ENCODE data around the gene C19orf81.

Gene C19orf81

DNA sequence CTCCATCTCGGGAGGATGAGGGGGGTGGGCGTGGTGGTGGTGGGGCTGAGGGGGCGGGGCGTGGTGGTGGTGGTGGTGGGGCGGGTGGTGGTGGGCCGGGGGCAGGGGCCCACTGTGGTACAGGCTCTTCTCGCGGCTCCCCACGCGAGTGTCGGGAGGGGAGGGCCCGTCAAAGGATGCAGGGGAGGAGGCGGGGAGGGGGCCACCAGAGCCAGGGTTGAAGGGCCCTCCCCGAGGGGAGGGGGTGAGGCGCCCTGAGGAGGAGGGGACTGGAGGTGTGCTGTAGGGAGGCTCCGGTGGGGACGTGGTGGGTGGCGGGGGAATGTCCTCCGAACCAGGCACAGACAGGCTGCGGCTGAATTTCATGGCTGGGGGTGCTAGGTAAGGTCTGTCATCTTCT, 19.6 kb downstream of the C19orf81 start:
- CTCF ChIA-PET: interaction anchor here (0.7 to 2.1 kb wide), 2 partner anchors 114 to 161 kb away, joined by 6 to 16 read pairs; no protein-coding TSS in a partner anchor
- POLR2A ChIA-PET (ENCODE audit: low non-redundant PET): no interaction called here
- DNase-seq (ENCODE audit: low spot score): no peak
- no peak overlapping the region for H3K27ac ChIP-seq
- TF ChIP-seq, protein P1, sequence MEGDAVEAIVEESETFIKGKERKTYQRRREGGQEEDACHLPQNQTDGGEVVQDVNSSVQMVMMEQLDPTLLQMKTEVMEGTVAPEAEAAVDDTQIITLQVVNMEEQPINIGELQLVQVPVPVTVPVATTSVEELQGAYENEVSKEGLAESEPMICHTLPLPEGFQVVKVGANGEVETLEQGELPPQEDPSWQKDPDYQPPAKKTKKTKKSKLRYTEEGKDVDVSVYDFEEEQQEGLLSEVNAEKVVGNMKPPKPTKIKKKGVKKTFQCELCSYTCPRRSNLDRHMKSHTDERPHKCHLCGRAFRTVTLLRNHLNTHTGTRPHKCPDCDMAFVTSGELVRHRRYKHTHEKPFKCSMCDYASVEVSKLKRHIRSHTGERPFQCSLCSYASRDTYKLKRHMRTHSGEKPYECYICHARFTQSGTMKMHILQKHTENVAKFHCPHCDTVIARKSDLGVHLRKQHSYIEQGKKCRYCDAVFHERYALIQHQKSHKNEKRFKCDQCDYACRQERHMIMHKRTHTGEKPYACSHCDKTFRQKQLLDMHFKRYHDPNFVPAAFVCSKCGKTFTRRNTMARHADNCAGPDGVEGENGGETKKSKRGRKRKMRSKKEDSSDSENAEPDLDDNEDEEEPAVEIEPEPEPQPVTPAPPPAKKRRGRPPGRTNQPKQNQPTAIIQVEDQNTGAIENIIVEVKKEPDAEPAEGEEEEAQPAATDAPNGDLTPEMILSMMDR (conservative IDR thresholded peaks at IDR 0.05; ENCODE audit: low read depth): no peak

GRCh38 chr19:50669302-50670101, 20.3 kb downstream of the C19orf81 start:
- peak; percentile 29 for DNase-seq (ENCODE audit: low spot score)
- TF ChIP-seq, protein P1 (conservative IDR thresholded peaks at IDR 0.05; ENCODE audit: low read depth): peak; percentile 80
- H3K27ac ChIP-seq: no peak overlapping the region
- ChIA-PET CTCF (interaction anchor here (0.6 to 2.1 kb wide), 9 partner anchors 12 to 495 kb away, joined by 3 to 16 read pairs (median 4); no protein-coding TSS in a partner anchor), POLR2A (ENCODE audit: low non-redundant PET) (no interaction called here)

GRCh38 chr19:50670102-50670380, 20.8 kb downstream of the C19orf81 start:
- H3K27ac ChIP-seq: no peak overlapping the region
- ChIA-PET POLR2A (ENCODE audit: low non-redundant PET) (no interaction called here), CTCF (interaction anchor here (0.5 to 2.1 kb wide), 9 partner anchors 11 to 495 kb away, joined by 3 to 16 read pairs (median 4); no protein-coding TSS in a partner anchor)
- TF ChIP-seq, protein P1 (conservative IDR thresholded peaks at IDR 0.05; ENCODE audit: low read depth): no peak
- no peak for DNase-seq (ENCODE audit: low spot score)

DNA sequence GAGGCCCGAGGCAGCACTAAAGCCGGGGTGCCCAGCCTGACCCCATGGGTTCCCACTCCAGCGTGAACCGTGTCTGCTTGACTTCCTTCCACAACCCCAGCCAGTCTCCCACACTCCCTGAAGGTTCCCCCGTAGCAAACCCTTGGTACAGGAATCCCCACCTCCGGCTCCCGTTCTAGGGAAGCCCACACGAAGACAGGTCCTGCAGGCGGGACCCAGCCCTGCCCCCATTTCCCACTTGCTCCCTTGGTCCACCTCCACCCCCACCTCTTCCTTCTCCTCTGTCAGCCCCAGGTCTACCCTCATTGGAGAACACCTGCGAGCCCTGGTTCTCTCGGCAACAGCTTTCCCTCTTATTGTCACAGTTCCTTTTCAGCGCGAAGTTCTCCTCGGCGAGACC, 23.9 kb downstream of the C19orf81 start:
- no peak for DNase-seq (ENCODE audit: low spot score)
- TF ChIP-seq, protein P1 (conservative IDR thresholded peaks at IDR 0.05; ENCODE audit: low read depth): no peak
- no peak overlapping the region for H3K27ac ChIP-seq
- POLR2A ChIA-PET (ENCODE audit: low non-redundant PET): no interaction called here
- CTCF ChIA-PET: no interaction called here

- TF ChIP-seq, protein P1 (conservative IDR thresholded peaks at IDR 0.05; ENCODE audit: low read depth): no peak
- no peak overlapping the region for H3K27ac ChIP-seq
- ChIA-PET POLR2A (ENCODE audit: low non-redundant PET) (no interaction called here), CTCF (no interaction called here)
- DNase-seq (ENCODE audit: low spot score): no peak
Observed at GRCh38 chr19:50676625-50677197, 27.5 kb downstream of the C19orf81 start.

DNA sequence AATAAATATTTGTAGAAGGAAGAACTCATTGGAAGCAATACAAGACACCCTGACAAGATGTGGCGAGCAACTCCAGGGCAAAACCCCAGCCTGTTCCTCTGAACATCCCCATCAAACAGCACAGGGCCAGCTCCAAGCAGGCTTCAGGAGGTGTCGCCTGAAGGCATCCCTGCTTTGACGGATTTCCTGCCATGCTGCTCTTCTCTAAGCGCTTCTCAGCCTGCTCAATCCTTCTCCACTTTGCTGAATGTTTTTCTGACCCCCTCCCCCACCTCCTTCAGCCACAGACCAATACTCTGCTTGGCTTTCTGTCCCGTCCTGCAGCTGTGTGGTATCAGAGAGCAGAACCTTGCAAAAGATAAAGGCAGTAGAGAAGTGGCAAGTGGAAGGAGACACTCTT, 28.4 kb downstream of the C19orf81 start:
- ChIA-PET CTCF (no interaction called here), POLR2A (ENCODE audit: low non-redundant PET) (no interaction called here)
- no peak overlapping the region for H3K27ac ChIP-seq
- no peak for DNase-seq (ENCODE audit: low spot score)
- TF ChIP-seq, protein P1 (conservative IDR thresholded peaks at IDR 0.05; ENCODE audit: low read depth): no peak

Measured in RWPE1 (cell line).